Fibroblast of mammary gland (primary cell): Measurements from ENCODE around the gene EDEM1.
A peak's percentile ranks its signal among the peaks of the same experiment; 100 is the strongest.

ENCODE experiments used
- DNase-seq: peaks from one replicate; pipeline ENCODE4 v3.0.0-alpha.2; 2010; ENCODE audit warnings: low read depth
- H3K4me3 ChIP-seq: 2 replicates; pipeline ENCODE4 v1.5.1; 2011; ENCODE audit warnings: low read depth, mild to moderate bottlenecking, low read length, moderate library complexity; ENCODE audit not compliant: control insufficient read depth
- TF ChIP-seq, protein P1 (sequence below): conservative IDR thresholded peaks from 2 replicates; pipeline ENCODE4 v1.5.1; 2011; ENCODE audit warnings: low read depth, low read length, inconsistent platforms; ENCODE audit not compliant: control insufficient read depth, insufficient read depth

EDEM1 gene

DNA sequence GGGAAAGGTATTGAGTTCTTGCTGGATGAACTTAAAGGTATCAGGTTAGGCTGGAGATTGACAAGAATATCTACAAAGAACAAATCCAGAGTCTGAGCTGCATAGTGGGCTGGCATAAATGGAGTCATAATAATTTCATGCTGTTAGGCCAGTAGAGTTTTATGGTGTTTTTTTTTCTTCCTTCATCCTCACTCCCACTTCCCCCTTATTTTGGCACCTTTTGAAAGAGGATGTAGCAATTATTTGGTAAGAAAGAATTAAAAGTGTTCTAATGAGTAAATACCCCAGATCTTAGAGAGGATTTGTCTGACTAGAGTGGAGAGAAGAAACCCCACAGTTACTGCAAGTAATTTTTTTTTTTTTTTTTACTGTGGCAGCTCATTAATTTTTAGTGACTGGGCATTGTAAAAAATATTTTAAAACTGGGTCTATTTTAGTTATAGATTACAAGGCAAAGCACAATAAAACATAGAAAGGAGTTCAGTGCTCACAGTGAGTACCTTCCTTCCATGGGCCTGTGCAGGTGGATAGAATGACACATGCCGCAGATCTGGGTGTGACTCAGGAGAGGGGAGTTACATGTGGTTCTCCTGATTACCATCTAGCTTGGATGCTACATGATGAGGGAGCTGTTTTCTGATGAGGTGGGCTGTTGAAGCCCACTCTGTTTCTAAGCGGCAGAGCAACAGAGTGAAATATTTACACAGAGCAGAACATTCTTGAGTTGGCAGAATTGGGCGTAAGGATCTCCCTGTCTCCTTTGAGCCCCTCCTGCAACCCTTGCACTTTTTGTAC is 5.3 kb downstream of the EDEM1 start:
- H3K4me3 ChIP-seq = no peak overlapping the region
- DNase-seq = no peak
- TF ChIP-seq, protein P1, sequence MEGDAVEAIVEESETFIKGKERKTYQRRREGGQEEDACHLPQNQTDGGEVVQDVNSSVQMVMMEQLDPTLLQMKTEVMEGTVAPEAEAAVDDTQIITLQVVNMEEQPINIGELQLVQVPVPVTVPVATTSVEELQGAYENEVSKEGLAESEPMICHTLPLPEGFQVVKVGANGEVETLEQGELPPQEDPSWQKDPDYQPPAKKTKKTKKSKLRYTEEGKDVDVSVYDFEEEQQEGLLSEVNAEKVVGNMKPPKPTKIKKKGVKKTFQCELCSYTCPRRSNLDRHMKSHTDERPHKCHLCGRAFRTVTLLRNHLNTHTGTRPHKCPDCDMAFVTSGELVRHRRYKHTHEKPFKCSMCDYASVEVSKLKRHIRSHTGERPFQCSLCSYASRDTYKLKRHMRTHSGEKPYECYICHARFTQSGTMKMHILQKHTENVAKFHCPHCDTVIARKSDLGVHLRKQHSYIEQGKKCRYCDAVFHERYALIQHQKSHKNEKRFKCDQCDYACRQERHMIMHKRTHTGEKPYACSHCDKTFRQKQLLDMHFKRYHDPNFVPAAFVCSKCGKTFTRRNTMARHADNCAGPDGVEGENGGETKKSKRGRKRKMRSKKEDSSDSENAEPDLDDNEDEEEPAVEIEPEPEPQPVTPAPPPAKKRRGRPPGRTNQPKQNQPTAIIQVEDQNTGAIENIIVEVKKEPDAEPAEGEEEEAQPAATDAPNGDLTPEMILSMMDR = no peak

DNA sequence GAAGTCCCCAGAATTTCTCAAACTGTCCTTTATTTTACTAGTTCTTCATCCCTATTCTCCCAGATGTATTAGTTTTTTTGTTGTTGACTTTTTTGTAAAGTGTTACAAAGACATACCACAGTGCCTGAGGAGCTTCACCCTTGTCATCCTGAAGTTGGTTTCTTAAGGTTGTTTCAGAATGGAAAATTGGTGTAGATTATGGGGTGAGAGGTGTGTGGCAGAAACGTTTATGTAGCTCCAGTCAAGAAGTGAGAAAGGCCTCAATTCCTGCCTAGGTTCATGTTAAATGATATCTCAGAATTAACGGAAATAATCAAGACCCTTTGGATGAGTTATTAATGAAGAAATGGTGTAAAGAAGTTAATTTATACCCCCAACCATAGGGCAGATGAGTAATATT is 6.8 kb downstream of the EDEM1 start:
- H3K4me3 ChIP-seq = no peak overlapping the region
- TF ChIP-seq, protein P1 = no peak
- DNase-seq = no peak

DNA sequence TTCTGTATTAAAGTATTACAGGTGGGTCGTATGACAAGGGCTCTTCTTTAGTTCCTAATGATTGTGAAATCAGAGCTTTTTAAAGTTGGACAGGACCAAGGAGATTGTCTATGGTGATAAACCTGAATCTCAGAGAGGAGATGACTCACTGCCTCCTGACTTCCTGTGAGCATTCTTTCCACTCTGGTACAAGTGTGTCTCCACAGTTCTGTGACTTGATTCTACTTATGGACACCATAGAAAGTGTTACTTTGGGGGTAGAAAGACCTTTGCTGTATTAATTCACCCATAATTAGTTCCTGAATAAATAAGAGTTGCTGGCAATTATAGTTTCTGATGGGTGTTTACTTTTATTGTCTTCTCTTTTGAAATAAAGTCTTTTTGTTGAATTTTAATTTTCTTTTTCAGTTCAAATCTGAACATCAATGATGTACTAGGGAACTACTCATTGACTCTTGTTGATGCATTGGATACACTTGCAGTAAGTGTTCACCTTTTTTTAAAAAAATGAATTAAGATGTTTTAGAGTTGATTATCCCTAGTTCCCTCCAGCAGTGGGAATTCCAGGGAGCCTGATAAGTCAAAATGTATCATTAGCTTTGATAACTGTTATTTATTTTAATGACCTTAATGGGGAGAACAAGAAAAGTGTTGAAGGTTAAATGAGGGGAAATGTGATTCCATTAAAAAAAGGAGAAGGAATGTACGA is 7.4 kb downstream of the EDEM1 start:
- TF ChIP-seq, protein P1 = no peak
- DNase-seq = peak; percentile 80
- H3K4me3 ChIP-seq = no peak overlapping the region

DNA sequence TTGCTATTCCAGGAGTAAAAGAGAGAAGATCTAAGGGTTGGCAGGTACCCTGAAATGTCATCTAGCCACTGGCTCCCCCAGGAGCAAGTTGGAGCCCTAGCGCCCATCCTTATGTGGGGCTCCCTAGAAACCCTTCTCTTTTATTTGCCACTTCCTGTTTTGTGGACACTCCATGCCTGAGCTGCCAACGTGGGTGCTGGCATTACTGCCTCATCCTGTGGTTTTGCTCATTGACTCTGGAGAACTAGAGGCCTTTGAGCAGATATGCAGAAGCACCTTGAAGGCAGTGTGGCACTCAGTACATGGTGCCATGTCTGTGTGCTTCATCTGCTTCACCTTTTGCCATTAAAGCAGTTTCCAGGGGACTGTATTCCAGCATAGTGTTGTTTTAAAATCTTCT is 8.1 kb downstream of the EDEM1 start:
- no peak overlapping the region for H3K4me3 ChIP-seq
- TF ChIP-seq, protein P1 = no peak
- peak; percentile 16 for DNase-seq

DNA sequence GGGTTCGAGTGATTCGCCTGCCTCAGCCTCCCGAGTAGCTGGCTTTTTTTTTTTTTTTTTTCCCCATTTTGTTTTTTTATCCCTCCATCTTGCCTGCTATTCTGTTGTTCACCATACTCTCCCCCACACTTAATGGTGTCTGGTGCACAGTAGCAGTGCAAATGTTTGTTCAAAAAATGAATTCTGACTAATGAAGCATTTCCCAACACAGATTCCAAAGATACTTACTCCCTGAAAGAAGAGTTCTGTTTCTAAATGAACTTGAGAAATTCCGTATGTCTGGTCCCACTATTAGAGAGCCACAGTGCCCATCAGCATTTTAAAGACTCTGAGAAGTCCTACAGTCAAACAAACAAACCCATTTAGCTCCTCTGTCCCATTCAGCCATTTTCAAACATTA is 9.5 kb downstream of the EDEM1 start:
- no peak overlapping the region for H3K4me3 ChIP-seq
- DNase-seq = peak; percentile 69
- TF ChIP-seq, protein P1 = no peak

DNA sequence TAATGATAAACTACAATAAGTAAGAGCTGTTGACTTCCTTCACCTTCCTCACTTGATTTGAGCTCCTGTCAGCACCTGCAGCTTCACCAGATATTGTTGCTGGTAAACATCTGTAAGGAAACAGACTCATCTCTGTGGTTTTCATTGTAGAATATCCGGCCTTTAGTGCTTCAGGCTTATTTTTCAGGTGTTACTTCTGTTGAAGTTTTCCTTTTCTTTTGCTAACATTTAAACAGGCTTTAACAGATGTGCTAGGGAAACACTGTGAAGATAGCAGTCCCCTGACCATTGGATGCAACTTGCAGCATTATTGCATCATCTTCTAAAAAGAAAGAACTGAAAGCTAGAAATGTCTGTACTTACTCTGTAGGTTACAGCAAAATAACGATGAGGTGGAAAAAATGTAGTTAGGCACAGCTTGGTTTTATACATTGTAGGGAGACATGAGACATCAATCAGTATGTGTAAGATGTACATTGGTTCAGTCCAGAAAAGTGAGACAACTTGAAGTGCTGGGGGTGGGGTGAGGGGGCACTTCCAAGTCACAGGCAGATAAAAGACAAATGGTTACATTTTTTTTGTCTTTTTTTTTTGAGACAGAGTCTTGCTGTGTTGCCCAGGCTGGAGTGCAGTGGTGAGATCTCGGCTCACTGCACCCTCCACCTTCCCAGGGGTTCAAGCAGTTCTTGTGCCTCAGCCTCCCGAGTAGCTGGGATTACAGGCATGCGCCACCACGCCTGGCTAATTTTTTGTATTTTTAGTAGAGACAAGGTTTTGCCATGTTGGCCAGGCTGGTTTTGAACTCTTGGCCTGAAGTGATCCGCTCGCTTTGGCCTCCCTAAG is 10.2 kb downstream of the EDEM1 start:
- DNase-seq = peak; percentile 54
- H3K4me3 ChIP-seq = no peak overlapping the region
- TF ChIP-seq, protein P1 = no peak
